GM18951 (cell line): ENCODE measurements around the gene LYSMD2.
"Not testable (repeated sequence)": the region's sequence is repeated elsewhere in the genome, so short reads cannot be mapped to it uniquely, and the experiment has no call there.

ENCODE experiments used
- POLR2A ChIP-seq: IDR thresholded peaks from 4 replicates; pipeline ENCODE4 v1.6.1; 2011; ENCODE audit warnings: mild to moderate bottlenecking; ENCODE audit not compliant: insufficient read length, insufficient read depth; ENCODE audit errors: extremely low read depth
- in situ Hi-C: fragments of 300-500 bp; cut with MboI; formaldehyde crosslinking; loops from one replicate; pipeline ENCODE4 v1.12.0; 2022; ENCODE audit warnings: low sequenced_read_pairs, mixed read lengths, inconsistent platforms; ENCODE audit not compliant: unreplicated experiment

LYSMD2 gene

GRCh38 chr15:51737522-51738305 lies at the start of gene LYSMD2:
Gene LYSMD2, minus strand, starts transcription at chr15:51737655. Its CDS starts 33 bp downstream, at chr15:51737622.
- in situ Hi-C loops: no loop called here
- peak; percentile 68 for TF ChIP-seq POLR2A

- in situ Hi-C loops: not testable (repeated sequence)
Measured at GRCh38 chr15:51787130-51787529, 49.7 kb upstream of the LYSMD2 start.

GRCh38 chr15:51783967-51784366 lies 46.5 kb upstream of the LYSMD2 start:
- in situ Hi-C loops: loop anchor here (5.0 kb wide), 1 partner anchor 137 kb away; no protein-coding TSS in a partner anchor
- no peak for TF ChIP-seq POLR2A

- in situ Hi-C loops: loop anchor here (5.0 kb wide), 1 partner anchor 135 kb away; no protein-coding TSS in a partner anchor
- no peak for TF ChIP-seq POLR2A
Measured at GRCh38 chr15:51782357-51782896, 45.0 kb upstream of the LYSMD2 start.

- TF ChIP-seq POLR2A: no peak
- in situ Hi-C loops: loop anchor here (5.0 kb wide), 1 partner anchor 134 kb away; no protein-coding TSS in a partner anchor
Measured at GRCh38 chr15:51781506-51781905, 44.1 kb upstream of the LYSMD2 start.

- in situ Hi-C loops: loop anchor here (5.0 kb wide), 1 partner anchor 133 kb away; no protein-coding TSS in a partner anchor
- TF ChIP-seq POLR2A: no peak
Measured at GRCh38 chr15:51780636-51781035, 43.2 kb upstream of the LYSMD2 start.

- in situ Hi-C loops: no loop called here
- no peak for TF ChIP-seq POLR2A
Measured at GRCh38 chr15:51776952-51777569, 39.6 kb upstream of the LYSMD2 start.

GRCh38 chr15:51775967-51776816 lies 38.7 kb upstream of the LYSMD2 start:
- TF ChIP-seq POLR2A: no peak
- in situ Hi-C loops: no loop called here

GRCh38 chr15:51774916-51775315 lies 37.5 kb upstream of the LYSMD2 start:
- TF ChIP-seq POLR2A: no peak
- in situ Hi-C loops: no loop called here

- in situ Hi-C loops: no loop called here
- TF ChIP-seq POLR2A: no peak
Measured at GRCh38 chr15:51771773-51772172, 34.3 kb upstream of the LYSMD2 start.

GRCh38 chr15:51770902-51771301 lies 33.4 kb upstream of the LYSMD2 start:
- in situ Hi-C loops: no loop called here

GRCh38 chr15:51768018-51768417 lies 30.6 kb upstream of the LYSMD2 start:
- no peak for TF ChIP-seq POLR2A
- in situ Hi-C loops: no loop called here

More at GRCh38 chr15:51770902-51771301, 33.4 kb upstream of the LYSMD2 start:
- TF ChIP-seq POLR2A: no peak

- in situ Hi-C loops: no loop called here
- no peak for TF ChIP-seq POLR2A
Measured at GRCh38 chr15:51766341-51766740, 28.9 kb upstream of the LYSMD2 start.

- in situ Hi-C loops: no loop called here
- TF ChIP-seq POLR2A: no peak
Measured at GRCh38 chr15:51765751-51766150, 28.3 kb upstream of the LYSMD2 start.
